Measurements from ENCODE around the gene POLD3.

DNA sequence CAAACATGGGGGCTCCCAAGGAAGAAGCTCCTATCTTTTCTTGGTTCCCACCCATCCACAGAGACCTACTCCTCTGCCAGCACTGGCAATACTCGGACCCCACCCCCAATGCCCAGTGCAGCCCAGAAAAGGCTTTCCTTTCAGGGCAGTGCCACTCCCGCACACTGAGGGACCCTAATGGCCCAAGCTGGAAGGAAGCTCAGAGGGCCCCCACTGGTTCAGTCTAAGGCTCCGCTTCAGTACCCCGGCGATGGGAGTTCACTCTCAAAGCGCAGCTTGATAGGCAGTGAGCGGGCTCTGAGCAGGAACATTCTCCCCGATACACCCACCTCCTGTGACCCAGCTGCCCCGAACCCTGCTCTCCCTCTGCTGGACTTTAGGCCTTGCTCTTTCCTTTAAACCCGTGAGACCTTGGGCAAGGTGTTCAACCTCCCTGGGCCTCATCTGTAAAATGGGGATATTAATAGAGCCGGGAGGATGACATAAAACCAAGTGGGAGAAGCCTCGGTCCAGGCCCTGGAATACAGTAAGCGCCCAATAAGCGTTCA, 90.4 kb downstream of the POLD3 start:
- TF ChIP-seq POLR2A (IDR thresholded peaks at IDR 0.05; ENCODE audit: borderline replicate concordance, extremely low read depth, insufficient read depth, insufficient read length): no peak
- TF ChIP-seq, protein P1, sequence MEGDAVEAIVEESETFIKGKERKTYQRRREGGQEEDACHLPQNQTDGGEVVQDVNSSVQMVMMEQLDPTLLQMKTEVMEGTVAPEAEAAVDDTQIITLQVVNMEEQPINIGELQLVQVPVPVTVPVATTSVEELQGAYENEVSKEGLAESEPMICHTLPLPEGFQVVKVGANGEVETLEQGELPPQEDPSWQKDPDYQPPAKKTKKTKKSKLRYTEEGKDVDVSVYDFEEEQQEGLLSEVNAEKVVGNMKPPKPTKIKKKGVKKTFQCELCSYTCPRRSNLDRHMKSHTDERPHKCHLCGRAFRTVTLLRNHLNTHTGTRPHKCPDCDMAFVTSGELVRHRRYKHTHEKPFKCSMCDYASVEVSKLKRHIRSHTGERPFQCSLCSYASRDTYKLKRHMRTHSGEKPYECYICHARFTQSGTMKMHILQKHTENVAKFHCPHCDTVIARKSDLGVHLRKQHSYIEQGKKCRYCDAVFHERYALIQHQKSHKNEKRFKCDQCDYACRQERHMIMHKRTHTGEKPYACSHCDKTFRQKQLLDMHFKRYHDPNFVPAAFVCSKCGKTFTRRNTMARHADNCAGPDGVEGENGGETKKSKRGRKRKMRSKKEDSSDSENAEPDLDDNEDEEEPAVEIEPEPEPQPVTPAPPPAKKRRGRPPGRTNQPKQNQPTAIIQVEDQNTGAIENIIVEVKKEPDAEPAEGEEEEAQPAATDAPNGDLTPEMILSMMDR (IDR thresholded peaks at IDR 0.05 in 2 of 3, conservative IDR thresholded peaks at IDR 0.05 in 1 of 3; ENCODE audit: borderline replicate concordance in 1 of 3, insufficient read depth in 1 of 3, low read depth in 2 of 3, low read length in 2 of 3): no peak
- TF ChIP-seq EGR1 (IDR thresholded peaks at IDR 0.05; ENCODE audit: low read depth): no peak
- TF ChIP-seq YY1 (IDR thresholded peaks at IDR 0.05; ENCODE audit: extremely low read depth, insufficient replicate concordance, low read depth, low read length): no peak
- TF ChIP-seq, protein P2, sequence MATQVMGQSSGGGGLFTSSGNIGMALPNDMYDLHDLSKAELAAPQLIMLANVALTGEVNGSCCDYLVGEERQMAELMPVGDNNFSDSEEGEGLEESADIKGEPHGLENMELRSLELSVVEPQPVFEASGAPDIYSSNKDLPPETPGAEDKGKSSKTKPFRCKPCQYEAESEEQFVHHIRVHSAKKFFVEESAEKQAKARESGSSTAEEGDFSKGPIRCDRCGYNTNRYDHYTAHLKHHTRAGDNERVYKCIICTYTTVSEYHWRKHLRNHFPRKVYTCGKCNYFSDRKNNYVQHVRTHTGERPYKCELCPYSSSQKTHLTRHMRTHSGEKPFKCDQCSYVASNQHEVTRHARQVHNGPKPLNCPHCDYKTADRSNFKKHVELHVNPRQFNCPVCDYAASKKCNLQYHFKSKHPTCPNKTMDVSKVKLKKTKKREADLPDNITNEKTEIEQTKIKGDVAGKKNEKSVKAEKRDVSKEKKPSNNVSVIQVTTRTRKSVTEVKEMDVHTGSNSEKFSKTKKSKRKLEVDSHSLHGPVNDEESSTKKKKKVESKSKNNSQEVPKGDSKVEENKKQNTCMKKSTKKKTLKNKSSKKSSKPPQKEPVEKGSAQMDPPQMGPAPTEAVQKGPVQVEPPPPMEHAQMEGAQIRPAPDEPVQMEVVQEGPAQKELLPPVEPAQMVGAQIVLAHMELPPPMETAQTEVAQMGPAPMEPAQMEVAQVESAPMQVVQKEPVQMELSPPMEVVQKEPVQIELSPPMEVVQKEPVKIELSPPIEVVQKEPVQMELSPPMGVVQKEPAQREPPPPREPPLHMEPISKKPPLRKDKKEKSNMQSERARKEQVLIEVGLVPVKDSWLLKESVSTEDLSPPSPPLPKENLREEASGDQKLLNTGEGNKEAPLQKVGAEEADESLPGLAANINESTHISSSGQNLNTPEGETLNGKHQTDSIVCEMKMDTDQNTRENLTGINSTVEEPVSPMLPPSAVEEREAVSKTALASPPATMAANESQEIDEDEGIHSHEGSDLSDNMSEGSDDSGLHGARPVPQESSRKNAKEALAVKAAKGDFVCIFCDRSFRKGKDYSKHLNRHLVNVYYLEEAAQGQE (IDR thresholded peaks at IDR 0.05; ENCODE audit: low read depth): no peak
- no peak for TF ChIP-seq SP1 (IDR thresholded peaks at IDR 0.05; ENCODE audit: low read depth)
